GM19395 (cell line): ENCODE data around the gene ZNF385C.

Experiments
- ATAC-seq: cut with Tn5 transposase; IDR thresholded peaks from one replicate; pipeline ENCODE4 v1.9.1; 2021; ENCODE audit warnings: mild to moderate bottlenecking, moderate library complexity; ENCODE audit not compliant: unreplicated experiment

The ZNF385C gene

GRCh38 chr17:41996855-41997164 is 101.5 kb downstream of the ZNF385C start:
- ATAC-seq: no peak

- no peak for ATAC-seq
These were observed 105.7 kb downstream of the ZNF385C start for GRCh38 chr17:41992576-41992975.

GRCh38 chr17:41989702-41990419 is 108.4 kb downstream of the ZNF385C start:
- ATAC-seq: no peak

GRCh38 chr17:41988418-41988817 is 109.9 kb downstream of the ZNF385C start:
- ATAC-seq: no peak

- no peak for ATAC-seq
These were observed 110.6 kb downstream of the ZNF385C start for GRCh38 chr17:41987642-41988041.

- ATAC-seq: no peak
These were observed 111.6 kb downstream of the ZNF385C start for GRCh38 chr17:41986634-41987033.

DNA sequence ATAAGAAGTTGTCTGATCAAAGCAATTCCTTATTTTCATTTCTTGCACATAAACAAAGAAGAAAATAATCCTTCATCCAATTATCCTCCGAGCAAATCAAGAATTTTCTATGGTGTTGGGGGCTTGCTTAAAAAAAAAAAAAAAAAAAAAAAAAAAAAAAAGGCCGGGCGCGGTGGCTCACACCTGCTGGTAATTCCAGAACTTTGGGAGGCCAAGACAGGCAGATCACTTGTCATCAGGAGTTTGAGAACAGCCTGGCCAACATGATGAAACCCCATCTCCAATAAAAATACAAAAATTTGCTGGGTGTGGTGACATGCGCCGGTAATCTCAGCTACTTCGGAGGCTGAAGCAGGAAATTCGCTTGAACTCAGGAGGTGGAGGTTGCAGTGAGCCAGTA is 112.4 kb downstream of the ZNF385C start:
- ATAC-seq: no peak

- ATAC-seq: no peak
These were observed 113.8 kb downstream of the ZNF385C start for GRCh38 chr17:41984454-41984853.

- no peak for ATAC-seq
These were observed 116.1 kb downstream of the ZNF385C start for GRCh38 chr17:41982026-41982760.

DNA sequence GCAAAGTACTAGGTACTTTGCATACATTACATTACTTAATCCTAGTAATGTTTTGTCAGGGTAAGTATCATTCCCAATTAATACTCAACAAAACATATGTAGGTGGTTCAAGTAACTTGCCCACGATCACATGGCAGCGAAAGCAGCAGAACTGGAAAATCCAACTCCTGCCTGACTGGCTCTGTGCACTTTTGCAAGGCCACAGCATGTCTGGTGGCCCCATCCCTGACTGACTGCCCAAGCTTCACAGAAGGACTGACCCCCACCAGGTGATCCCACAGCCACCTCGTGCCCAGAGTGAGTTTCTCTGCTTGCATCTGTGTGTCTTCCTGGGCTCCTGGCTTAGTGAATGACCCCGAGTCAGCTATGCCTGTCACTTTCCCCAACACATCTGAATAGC is 120.3 kb downstream of the ZNF385C start:
- no peak for ATAC-seq

DNA sequence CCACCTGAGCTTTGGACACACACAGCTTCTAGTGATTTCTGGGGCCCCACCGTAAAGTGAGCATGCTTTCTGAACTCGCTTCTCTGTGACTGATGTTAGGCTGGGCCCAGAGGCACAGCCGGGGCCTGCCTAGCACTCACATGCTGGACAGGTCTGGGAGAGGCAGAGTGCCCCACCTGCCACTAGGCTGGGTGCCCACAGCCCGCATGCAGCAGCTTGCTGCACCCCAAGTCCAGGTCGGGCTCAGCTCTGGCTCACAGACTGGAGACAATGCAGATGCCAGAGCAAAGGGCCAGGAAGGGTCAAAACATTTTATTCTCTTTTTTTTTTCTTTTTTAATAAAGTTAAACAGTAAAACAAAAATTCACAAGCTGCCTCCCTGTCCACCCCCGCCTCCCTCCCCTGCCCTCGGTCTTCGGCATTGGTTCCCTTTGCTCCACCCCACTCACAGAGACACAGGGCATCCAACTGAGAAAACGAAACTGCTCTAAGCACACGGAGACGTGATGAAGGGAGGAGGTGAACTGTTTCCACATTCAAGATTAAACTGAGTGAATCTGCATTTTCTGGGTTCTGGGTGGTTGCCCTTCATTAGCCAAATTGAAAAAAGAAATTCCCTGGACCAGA is 122.0 kb downstream of the ZNF385C start:
- no peak for ATAC-seq
